Activated CD8-positive, alpha-beta memory T cell treated with anti-CD3 and anti-CD28 coated beads for 48 hours (primary cell): Measurements from ENCODE around the gene TRIO.

Source experiments
- DNase-seq, 3 experiments: peaks; one replicate each; pipeline ENCODE4 v3.0.0-alpha.2; 2020; ENCODE audit warnings: low read depth in 2 of 3, low spot score in 2 of 3

TRIO gene

DNA sequence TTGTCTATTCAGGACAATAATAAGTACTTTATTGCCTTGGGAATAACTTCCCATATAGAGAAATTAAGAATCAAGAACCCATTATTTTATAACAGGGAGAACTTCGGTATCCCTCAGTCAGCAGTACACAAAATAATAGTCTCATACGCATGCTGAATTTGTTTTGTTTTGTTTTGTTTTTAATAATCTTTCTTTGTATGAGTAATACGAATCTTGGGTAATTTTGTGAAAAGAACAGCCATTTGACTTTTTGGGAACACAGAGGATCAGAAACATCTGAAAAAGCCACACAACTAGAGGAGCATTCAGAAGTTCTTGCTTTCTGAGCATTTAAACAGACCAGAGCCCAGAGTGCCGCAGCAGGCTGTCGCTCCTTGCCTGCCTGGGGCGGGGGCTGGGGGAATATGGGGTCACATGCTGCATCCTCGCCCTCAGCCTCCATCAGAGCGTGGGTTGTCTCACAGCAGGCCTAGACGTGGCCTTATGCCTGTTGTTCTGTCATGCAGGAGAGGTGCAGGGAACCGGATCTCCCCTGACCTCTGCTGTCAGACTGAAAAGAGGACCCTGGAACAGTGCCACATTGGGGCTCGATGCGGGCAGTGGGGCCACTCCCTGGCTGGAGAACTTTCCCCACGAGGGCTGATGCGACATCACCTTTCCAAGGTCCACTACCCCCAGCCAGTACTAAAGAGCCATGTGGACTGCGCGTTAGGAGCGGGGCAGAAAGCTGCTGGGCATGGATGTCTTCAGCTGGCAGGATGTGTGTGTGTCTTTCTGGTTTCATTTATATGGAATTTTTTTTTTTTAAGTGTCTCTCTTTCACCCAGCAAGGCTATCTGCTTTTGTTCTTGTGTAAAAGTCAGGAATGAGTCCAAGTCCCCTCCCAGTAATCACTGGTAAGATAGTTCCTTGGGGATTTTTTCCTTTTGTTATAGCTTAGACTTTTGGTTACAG, 305.1 kb downstream of the TRIO start:
- DNase-seq: no peak

GRCh38 chr5:14449052-14449661, 306.0 kb downstream of the TRIO start:
- no peak for DNase-seq

GRCh38 chr5:14450018-14450524, 306.9 kb downstream of the TRIO start:
- no peak for DNase-seq

DNA sequence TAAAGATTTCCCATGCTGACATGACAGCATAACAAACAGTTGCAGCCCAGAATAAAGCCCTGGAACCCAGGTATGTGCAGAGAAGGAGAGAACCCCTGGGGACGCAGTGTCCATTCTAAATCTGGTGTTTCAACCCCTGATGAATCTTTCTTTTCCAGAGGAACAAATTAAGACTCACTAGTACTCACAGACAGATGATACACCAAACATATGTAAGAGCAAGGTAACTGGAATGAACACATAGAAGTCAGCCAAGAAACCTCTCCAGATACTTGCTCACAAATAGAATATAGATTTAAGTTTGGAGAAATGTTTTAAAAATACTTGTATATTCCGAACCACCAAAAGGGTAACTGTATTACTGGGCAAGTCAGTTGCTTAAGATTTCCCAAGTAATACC, 307.6 kb downstream of the TRIO start:
- no peak for DNase-seq

- DNase-seq: no peak
Observed at GRCh38 chr5:14451871-14452270, 308.7 kb downstream of the TRIO start.

DNA sequence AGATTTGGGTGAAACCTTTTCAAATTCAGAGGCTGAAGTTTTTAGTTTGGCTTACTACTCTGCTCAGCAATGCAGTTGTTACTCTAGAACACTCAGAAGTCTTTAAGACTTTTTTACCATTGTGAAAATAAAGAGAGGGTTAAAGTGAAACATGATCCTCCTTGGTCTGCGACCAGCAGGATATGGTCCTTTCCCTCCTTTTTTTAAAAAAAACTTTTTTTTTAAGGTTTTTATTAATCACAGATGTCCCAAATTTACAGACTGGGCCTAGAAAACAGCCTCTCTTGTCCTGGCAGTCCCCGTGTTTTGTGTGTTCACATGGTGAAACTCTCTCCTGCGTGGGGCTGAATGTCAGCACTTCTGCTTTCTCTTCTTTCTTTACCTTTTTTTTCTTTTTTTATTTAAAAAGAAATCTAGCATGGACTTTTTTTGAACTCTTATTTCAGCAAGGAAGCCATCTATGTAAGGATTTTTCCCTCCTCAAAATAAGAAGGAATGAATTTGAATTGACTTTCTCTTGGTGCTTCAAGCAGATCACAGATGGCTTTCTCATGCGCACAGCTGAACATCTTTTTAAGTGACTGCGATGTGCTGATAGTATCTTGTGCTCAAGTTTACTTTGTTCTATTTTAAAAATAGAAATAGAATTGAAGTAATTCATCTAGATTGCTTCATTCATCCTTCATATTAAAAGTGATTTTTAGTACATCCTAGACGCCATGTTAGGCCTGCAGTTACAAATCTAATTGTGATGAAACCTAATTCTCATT, 309.7 kb downstream of the TRIO start:
- DNase-seq: no peak

DNA sequence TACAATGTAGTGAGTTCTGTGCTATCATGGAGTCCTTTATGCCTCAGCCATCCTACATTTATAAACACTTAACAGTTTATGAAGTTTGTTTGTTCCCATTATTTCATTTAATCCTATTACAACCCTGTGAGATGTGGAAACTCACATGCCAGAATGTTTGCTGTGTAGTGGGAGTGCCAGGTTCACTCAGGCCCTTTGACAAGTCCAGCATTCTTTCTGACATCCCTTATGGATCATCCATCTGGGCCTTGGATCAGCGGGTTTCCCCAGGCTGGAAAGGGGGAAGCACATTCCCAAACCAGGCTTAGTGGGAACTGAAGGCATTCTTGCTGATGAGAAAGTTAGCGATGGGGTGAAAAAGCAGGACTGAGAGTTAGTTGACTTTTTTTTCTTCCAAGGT, 310.3 kb downstream of the TRIO start:
- no peak for DNase-seq

- no peak for DNase-seq
Observed at GRCh38 chr5:14455814-14456321, 312.7 kb downstream of the TRIO start.

GRCh38 chr5:14457476-14457875, 314.3 kb downstream of the TRIO start:
- DNase-seq: no peak

- no peak for DNase-seq
Observed at GRCh38 chr5:14458414-14458813, 315.3 kb downstream of the TRIO start.

- no peak for DNase-seq
Observed at GRCh38 chr5:14460844-14461398, 317.8 kb downstream of the TRIO start.

GRCh38 chr5:14462681-14463080, 319.5 kb downstream of the TRIO start:
- DNase-seq: no peak

GRCh38 chr5:14463629-14464028, 320.5 kb downstream of the TRIO start:
- DNase-seq: no peak

- DNase-seq: no peak
Observed at GRCh38 chr5:14464096-14464495, 321.0 kb downstream of the TRIO start.

DNA sequence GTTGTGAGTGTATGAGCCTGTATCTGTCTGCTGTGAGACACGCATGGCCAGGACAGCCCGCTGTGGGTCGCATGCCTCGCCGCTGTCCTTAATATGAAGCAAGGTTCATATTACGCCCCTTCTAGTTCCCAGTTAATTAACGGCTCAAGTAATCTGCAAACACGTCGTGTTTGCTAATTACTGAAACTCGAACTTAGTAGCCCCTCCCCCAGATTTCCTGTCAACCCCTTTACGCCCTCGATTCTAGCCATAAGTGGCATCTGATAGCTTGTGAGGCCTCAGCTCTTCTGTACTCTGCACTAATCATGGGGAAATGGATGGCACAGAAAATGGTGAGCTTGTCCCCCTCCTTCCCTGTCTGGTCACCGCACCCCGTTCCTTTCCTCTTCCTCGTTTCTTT, 321.5 kb downstream of the TRIO start:
- DNase-seq: no peak

- DNase-seq: no peak
Observed at GRCh38 chr5:14465116-14465515, 322.0 kb downstream of the TRIO start.

GRCh38 chr5:14465776-14466175, 322.6 kb downstream of the TRIO start:
- no peak for DNase-seq

- DNase-seq: no peak
Observed at GRCh38 chr5:14467251-14467650, 324.1 kb downstream of the TRIO start.

DNA sequence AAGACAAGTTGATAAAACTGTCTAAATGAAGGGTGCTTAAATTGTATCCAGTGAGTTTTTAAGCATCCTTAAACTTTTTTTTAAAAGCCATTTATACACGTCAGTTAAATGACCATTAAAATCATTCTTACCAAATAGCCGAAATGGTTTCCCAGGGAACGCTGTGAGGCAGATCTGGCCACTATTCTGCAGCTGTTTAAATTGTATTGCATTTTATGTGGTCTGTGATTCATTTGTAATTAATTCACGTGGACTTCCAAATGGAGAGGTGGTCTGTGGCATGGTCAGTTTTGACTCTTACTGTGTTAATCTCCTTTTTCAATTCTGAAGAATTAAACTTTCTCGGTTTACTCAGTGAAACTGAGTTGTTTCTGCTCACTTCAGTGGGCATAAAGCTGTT, 324.7 kb downstream of the TRIO start:
- DNase-seq: no peak

DNA sequence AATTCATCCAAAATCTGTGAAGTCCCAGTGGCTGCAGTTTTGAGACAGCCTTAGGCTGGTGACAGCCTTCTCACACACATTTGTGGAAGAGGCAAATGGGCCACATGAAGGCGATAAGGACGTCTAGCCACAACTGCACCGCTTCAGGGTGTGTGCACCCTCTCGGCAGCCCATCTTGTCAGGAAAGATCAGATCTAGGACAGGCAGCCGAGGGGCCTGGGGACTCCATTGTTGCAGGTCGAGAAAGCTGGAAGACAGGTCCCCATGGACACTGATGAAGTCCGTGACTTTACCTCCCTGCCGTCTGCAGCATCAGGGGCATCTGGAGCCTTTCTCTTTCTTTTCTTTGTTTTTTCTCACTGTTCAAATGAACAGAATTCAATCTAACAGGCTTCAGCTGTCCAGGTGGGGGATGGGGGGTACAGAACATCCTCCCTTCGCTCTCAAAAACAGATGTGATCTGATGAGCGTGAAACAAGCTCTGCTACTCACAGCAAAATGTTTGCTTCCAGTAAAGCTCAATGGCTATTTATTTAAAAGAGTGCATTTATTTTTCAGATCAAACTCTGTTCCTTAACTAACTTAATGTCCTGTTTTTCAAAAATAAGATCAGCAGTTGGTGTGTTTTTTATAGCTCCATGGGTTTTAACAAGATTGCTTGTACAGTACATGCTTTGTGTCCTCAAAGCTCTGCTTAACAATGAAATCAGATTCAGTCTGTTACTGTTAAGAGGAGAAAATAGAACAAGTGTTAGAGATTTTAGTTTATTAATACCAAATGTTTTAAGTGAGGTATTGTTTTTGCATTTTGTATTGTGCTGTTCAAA, 326.6 kb downstream of the TRIO start:
- DNase-seq: no peak
